GM18526 (cell line): ENCODE data around the gene CYTH4.

ENCODE experiments used
- POLR2A ChIP-seq: IDR thresholded peaks from 3 replicates; pipeline ENCODE4 v1.6.1; 2011; ENCODE audit not compliant: insufficient read length; ENCODE audit errors: extremely low read depth

The CYTH4 gene

DNA sequence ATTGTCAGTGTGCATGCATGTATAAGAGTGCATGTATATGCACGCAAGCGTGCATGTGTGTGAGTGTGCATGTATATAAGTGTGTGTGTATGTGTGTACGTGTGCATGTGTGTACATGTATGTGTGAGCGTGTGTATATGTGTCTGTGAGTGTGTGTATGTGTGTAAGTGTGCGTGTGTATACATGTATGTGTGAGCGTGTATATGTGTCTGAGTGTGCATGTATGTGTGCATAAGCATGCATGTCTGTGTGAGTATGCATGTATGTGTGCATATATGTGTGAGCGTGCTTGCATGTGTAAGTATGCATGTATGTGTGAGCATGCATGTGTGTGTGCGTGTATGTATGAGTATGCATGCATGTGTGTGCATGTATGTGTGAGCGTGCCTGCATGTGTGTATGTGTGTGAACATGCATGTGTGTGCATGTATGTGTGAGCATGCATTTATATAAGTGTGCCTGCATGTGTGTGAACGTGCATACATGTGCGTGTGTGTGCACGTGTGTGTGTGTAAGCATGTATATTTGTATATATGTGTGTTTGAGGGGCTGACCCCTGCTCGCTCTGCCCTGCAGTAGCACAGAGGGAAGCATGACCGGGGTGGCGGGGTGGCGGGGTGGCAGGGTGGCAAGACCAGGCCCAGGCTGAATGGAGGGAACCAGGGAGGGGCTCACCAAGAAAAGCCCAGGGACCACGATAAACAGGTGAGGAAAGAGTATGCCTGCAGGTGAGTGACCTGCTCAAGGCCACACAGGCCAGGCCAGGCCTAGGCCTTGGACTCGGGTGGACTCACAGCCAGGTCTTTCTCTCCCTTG is 26.3 kb downstream of the CYTH4 start:
- TF ChIP-seq POLR2A, result no peak

- peak; percentile 33 for TF ChIP-seq POLR2A
Observed at GRCh38 chr22:37309211-37310074, 27.1 kb downstream of the CYTH4 start.

DNA sequence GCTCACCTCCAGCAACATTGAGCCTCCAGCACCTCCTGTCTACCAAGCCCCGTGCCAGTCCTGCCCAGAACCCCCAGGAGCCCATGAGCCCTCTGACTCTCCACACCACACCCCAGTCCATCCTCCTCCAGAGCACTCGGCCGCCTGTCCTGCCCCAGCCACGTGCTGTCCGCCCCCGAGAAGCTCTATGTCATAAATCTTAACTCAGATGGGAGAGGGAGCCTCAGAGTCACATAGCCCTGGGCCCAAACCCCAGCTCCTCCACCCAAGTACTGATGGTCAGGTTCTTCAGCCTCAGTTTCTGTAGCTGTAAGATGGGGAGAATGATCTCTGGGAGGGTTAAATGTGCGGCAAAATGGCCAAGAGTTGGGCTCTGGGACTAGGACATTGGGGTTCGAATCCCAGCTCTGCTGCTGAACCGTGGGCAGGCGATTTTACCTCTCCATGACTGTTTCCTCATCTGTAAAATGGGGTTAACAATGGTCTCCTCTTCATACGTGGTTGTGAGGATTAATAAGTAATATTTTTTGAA is 27.8 kb downstream of the CYTH4 start:
- TF ChIP-seq POLR2A, result no peak

DNA sequence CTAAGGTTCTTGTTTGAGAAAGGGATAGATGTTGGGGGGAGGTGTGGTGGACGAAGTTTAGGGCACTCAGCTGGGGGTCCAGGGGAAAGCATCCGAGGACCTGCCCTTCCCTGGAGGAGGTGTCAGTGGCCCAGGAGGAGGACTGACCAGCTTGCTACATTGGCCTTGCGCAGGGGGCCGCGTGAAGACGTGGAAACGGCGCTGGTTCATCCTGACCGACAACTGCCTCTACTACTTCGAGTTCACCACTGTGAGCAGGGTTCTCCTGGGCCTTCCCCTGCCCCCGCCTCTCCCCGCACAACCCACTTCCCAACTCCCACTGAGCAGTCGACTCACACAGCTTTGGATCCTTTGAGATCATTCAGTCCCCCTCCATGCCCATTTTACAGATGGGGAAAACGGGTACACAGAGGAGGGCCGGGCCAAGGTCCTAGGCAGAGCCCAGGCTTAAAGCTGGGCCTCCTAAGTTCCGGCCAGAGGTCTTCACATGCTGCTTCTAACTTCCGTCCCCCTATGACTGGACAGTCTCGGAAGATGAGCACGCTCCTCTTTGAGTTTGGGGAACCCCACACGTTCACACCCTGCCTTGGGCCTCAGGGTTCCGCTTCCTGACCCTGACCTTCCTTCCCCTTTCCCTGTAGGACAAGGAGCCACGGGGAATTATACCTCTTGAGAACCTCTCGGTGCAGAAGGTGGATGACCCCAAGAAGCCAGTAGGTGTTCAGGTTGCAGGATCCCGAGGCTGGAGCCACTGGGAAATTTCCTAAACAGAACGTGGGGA is 28.7 kb downstream of the CYTH4 start:
- TF ChIP-seq POLR2A, result no peak

DNA sequence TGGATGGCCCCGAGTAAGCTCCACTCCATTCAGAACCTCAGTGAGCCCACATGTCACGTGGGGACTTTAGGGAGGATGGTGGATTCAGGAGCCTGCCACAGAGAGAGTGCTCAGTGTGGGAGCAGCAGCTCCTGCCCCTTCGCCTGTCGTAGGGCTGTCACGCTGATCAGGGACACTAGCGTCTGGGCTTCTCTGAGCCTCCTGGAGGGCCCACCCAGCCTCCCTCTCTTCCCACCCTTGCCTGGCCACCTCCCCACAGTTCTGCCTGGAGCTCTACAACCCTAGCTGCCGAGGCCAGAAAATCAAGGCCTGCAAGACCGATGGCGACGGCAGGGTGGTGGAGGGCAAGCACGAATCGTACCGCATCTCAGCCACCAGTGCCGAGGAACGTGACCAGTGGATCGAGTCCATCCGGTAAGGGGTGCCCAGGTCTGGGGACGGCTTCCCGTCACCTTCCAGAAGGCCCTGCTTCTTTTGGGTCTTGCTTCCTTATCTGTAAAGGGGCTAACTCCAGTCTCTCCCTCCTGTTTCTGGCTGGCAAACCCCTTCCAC is 29.5 kb downstream of the CYTH4 start:
- TF ChIP-seq POLR2A, result no peak

- no peak for TF ChIP-seq POLR2A
Observed at GRCh38 chr22:37312549-37313183, 30.4 kb downstream of the CYTH4 start.

- TF ChIP-seq POLR2A, result no peak
Observed at GRCh38 chr22:37313376-37314314, 31.3 kb downstream of the CYTH4 start.

DNA sequence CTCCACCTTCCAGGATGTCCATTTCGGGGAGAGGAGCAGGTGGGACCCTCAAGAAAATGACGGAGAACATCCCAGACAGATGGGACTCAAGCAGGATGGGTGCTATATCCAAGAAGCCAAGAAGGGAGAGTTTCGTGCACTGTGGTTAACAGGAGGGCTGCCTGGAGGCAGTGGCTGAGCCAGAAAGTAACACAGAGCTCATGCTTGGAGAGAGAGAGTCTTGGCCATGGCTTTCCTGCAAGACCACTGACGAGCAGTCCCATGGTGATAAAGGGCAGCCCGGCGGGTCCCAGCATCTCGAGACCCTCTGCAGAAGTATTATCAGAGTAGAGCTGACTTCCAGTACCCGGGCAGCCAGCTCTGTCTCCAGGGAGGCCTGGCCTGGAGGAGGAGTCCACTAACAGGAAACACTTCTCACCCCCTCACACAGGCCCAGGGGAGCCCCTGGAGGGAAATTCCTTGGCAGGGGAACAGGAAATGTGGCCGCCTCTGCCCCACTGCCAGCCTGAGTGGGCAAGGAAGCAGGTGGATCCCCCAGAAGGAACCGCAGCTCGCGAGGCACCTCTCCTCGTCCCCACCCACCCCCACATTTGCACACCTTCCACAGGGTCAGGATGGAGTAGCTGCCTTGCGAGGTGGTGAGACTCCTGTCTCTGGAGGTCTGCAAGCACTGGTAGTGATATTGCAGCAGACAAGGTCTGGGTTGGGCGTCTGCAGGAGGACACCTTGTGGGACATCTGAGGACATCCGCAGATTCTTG is 32.2 kb downstream of the CYTH4 start:
- TF ChIP-seq POLR2A, result no peak

DNA sequence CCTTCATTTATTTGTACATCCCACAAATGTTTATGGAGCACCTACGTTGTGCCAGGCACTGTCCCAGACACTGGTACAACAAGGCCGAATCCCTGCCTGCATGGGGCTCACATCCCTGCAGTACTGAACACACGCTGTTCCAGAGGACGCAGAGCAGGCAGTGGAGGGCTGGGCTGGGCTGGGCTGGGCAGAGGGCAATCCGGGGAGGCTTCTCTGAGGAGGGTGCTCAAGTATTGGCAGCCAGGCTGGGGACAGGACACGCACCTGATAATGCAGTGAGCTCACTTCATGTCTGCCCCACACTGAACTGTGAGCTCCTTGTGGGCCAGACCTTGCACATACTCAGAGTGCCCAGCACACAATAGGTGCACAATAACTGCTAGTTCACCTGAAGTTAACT is 34.1 kb downstream of the CYTH4 start:
- TF ChIP-seq POLR2A, result no peak

- no peak for TF ChIP-seq POLR2A
Observed at GRCh38 chr22:37316875-37317371, 34.6 kb downstream of the CYTH4 start.

DNA sequence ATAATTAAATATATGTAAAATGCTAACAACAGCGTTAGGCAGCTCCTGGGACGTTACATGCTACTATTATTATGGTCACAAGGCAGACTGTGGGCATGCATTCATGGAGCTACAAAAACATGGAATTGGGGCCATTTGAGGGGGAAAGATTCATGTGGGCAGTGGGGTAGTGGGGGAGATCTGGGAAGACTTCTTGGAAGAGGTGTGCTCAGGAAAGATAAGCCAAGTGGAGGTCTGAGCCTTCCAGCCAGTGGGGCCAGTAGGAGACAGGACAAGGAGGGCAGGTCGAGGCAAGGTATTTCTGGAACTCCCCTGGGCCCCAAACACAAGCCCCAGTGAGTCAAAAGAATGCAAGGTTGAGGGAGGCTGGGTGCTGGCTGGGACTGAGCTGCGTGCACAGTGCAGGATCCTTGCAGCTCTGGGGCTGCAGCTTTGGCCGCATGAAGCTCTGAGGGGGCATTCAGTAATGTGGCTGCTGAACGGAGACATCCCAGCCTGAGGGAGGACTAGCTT is 35.4 kb downstream of the CYTH4 start:
- TF ChIP-seq POLR2A, result no peak

- TF ChIP-seq POLR2A, result no peak
Observed at GRCh38 chr22:37318364-37319109, 36.2 kb downstream of the CYTH4 start.
